HepG2 (cell line): ENCODE results near the gene TOP1. TPM values are rescaled to one million over a fixed set of nuclear protein-coding genes. Genes with fewer than 3 reads are reported as not detected.

Experiments
- ARNTL ChIP-seq: sonication (generic); formaldehyde crosslinking; IDR thresholded peaks from 2 replicates; pipeline ENCODE4 v1.4.0; 2020; ENCODE audit warnings: mild to moderate bottlenecking, missing genetic modification reagents
- CBFB ChIP-seq: sonication (generic); formaldehyde crosslinking; IDR thresholded peaks from 2 replicates; pipeline ENCODE4 v1.4.0; 2020; ENCODE audit warnings: missing genetic modification reagents
- DNMT3B ChIP-seq: conservative IDR thresholded peaks from 2 replicates; pipeline ENCODE4 v1.6.1; 2016; ENCODE audit warnings: missing biosample characterization, control low read depth
- EHMT2 ChIP-seq: fragments of 200-600 bp; sonication (generic); IDR thresholded peaks from 2 replicates; pipeline ENCODE4 v1.7.0; 2017; ENCODE audit warnings: antibody characterized with exemption, low read depth, low read length, borderline replicate concordance
- HNRNPUL1 ChIP-seq: fragments of 200-400 bp; formaldehyde crosslinking; IDR thresholded peaks from 2 replicates; pipeline ENCODE4 v1.6.1; 2017; ENCODE audit warnings: low read depth, mild to moderate bottlenecking, low read length, moderate library complexity
- KMT2A ChIP-seq: sonication (generic); formaldehyde crosslinking; IDR thresholded peaks from 2 replicates; pipeline ENCODE4 v1.4.0; 2020; ENCODE audit warnings: missing genetic modification reagents
- LCORL ChIP-seq, 2 experiments: fragments of 450-650 bp in 1 of 2; sonication (generic) in 1 of 2; formaldehyde crosslinking in 1 of 2; IDR thresholded peaks; 2 replicates each; pipeline versions ENCODE4 v1.5.0 to v1.6.1; 2017 to 2020; ENCODE audit warnings: antibody characterized with exemption in 1 of 2, missing genetic modification reagents in 1 of 2
- NCOR1 ChIP-seq: fragments of 200-600 bp; sonication (generic); IDR thresholded peaks from 2 replicates; pipeline ENCODE4 v1.7.0; 2017; ENCODE audit warnings: antibody characterized with exemption, low read length, borderline replicate concordance
- RFX1 ChIP-seq: fragments of 450-650 bp; IDR thresholded peaks from 2 replicates; pipeline ENCODE4 v1.6.1; 2017
- SIX4 ChIP-seq: sonication (generic); formaldehyde crosslinking; IDR thresholded peaks from 2 replicates; pipeline ENCODE4 v1.4.0; 2020; ENCODE audit warnings: missing genetic modification reagents
- TCF7L2 ChIP-seq: IDR thresholded peaks from 2 replicates; pipeline ENCODE4 v1.6.1; 2011; ENCODE audit warnings: mild to moderate bottlenecking, low read depth, low read length, moderate library complexity
- TEAD3 ChIP-seq: optimal IDR thresholded peaks from 2 replicates; pipeline ENCODE3; 2016; ENCODE audit warnings: borderline replicate concordance
- TP53 ChIP-seq: sonication (generic); formaldehyde crosslinking; conservative IDR thresholded peaks from 2 replicates; pipeline ENCODE4 v1.4.0; 2020; ENCODE audit warnings: missing genetic modification reagents
- ZGPAT ChIP-seq: IDR thresholded peaks from 2 replicates; pipeline ENCODE4 v1.6.1; 2016; ENCODE audit warnings: mild to moderate bottlenecking
- ZNF24 ChIP-seq: fragments of 450-650 bp; IDR thresholded peaks from 2 replicates; pipeline ENCODE4 v1.6.1; 2017; ENCODE audit warnings: antibody characterized with exemption, mild to moderate bottlenecking
- ZNF282 ChIP-seq: fragments of 450-650 bp; IDR thresholded peaks from 2 replicates; pipeline ENCODE4 v1.6.1; 2018; ENCODE audit not compliant: partially characterized antibody
- ZNF496 ChIP-seq: sonication (generic); formaldehyde crosslinking; IDR thresholded peaks from 2 replicates; pipeline ENCODE4 v1.8.1; 2023; ENCODE audit warnings: mild to moderate bottlenecking, moderate library complexity, missing genetic modification reagents; ENCODE audit not compliant: insufficient replicate concordance
- ZNF564 ChIP-seq: sonication (generic); formaldehyde crosslinking; IDR thresholded peaks from 2 replicates; pipeline ENCODE4 v1.8.1; 2023; ENCODE audit warnings: mild to moderate bottlenecking, missing genetic modification reagents
- ZNF761 ChIP-seq: sonication (generic); formaldehyde crosslinking; conservative IDR thresholded peaks from 2 replicates; pipeline ENCODE4 v1.4.0; 2020; ENCODE audit warnings: mild to moderate bottlenecking, missing genetic modification reagents
- ZNF878 ChIP-seq: sonication (generic); formaldehyde crosslinking; IDR thresholded peaks from 2 replicates; pipeline ENCODE4 v1.8.1; 2023; ENCODE audit warnings: mild to moderate bottlenecking, missing genetic modification reagents, moderate library complexity
- ZSCAN21 ChIP-seq: sonication (generic); formaldehyde crosslinking; IDR thresholded peaks from 2 replicates; pipeline ENCODE4 v1.8.0; 2022; ENCODE audit warnings: mild to moderate bottlenecking, missing genetic modification reagents, moderate library complexity, borderline replicate concordance
- ZUFSP ChIP-seq: sonication (generic); formaldehyde crosslinking; IDR thresholded peaks from 2 replicates; pipeline ENCODE4 v1.9.0; 2021; ENCODE audit warnings: missing genetic modification reagents, mild to moderate bottlenecking, borderline replicate concordance
- polyA plus RNA-seq, 8 experiments: library from polyadenylated mRNA; depleted of rRNA in 3 of 8; stranded (reverse) in 7 of 8; unstranded in 1 of 8; fragments of >200 nt; fragmentation: Illumina TruSeq in 4 of 8; extraction: Trizol in 4 of 8; gene quantifications; 2 replicates each; pipeline versions ENCODE4 v1.2.1 to v1.2.3, GENCODE V29; 2011 to 2016; ENCODE audit warnings: low read depth in 4 of 8, missing spikeins in 1 of 8, mixed read lengths in 1 of 8; ENCODE audit not compliant: insufficient read depth in 1 of 8
- total RNA-seq, 5 experiments: library from RNA; depleted of rRNA; stranded (reverse); fragments of >200 nt; fragmentation: Illumina TruSeq; extraction: Trizol; gene quantifications; 2 replicates each; pipeline ENCODE4 v1.2.3, GENCODE V29; 2016; ENCODE audit warnings: low read depth in 1 of 5
- TF ChIP-seq, protein P1 (sequence below), 2 experiments: IDR thresholded peaks; 2 replicates each; pipeline ENCODE4 v1.6.1; 2011 to 2012; ENCODE audit warnings: low read length in 2 of 2, borderline replicate concordance in 1 of 2, low read depth in 1 of 2, mild to moderate bottlenecking in 1 of 2, moderate library complexity in 1 of 2

The TOP1 gene
- total and polyA plus RNA-seq, 2 of the 13 experiments (the other 11 are each of a cell fraction or from before 2014, with no cell fraction given): 10.2 to 19.4 TPM

GRCh38 chr20:41136680-41137613 is 108.3 kb downstream of the TOP1 start, which contains the start of gene PLCG1 (continued):
- TF ChIP-seq KMT2A (CRISPR knock-in tag) (peak; percentile 92; the same call in 1 of the 2 replicates), ZNF496 (CRISPR knock-in tag) (no peak), ZNF878 (no peak), ARNTL (CRISPR knock-in tag) (no peak; the same call in 1 of the 2 replicates), ZNF24 (peak; percentile 34; the same call in 1 of the 2 replicates), TP53 (CRISPR knock-in tag) (0 out of 2 replicates have a peak, but pooled peaks have one; percentile 49), RFX1 (no peak), LCORL (IDR thresholded peaks at IDR 0.05) (no peak), LCORL (CRISPR knock-in tag; IDR thresholded peaks at IDR 0.05) (peak; percentile 57), SIX4 (CRISPR knock-in tag) (no peak; the same call in 1 of the 2 replicates), TCF7L2 (no peak), HNRNPUL1 (peak; percentile 67; the same call in 1 of the 2 replicates), DNMT3B (CRISPR knock-in tag) (no peak), ZUFSP (CRISPR knock-in tag) (no peak; the same call in 1 of the 2 replicates), NCOR1 (peak; percentile 33; the same call in 1 of the 2 replicates), ZNF564 (CRISPR knock-in tag) (peak; percentile 64; the same call in 1 of the 2 replicates), ZSCAN21 (peak; percentile 79), ZNF761 (CRISPR knock-in tag) (peak; percentile 43; the same call in 1 of the 2 replicates), TEAD3 (no peak), ZGPAT (CRISPR knock-in tag) (peak; percentile 90), EHMT2 (no peak), ZNF282 (no peak), CBFB (CRISPR knock-in tag) (peak; percentile 21; the same call in 1 of the 2 replicates)
- TF ChIP-seq, protein P1, sequence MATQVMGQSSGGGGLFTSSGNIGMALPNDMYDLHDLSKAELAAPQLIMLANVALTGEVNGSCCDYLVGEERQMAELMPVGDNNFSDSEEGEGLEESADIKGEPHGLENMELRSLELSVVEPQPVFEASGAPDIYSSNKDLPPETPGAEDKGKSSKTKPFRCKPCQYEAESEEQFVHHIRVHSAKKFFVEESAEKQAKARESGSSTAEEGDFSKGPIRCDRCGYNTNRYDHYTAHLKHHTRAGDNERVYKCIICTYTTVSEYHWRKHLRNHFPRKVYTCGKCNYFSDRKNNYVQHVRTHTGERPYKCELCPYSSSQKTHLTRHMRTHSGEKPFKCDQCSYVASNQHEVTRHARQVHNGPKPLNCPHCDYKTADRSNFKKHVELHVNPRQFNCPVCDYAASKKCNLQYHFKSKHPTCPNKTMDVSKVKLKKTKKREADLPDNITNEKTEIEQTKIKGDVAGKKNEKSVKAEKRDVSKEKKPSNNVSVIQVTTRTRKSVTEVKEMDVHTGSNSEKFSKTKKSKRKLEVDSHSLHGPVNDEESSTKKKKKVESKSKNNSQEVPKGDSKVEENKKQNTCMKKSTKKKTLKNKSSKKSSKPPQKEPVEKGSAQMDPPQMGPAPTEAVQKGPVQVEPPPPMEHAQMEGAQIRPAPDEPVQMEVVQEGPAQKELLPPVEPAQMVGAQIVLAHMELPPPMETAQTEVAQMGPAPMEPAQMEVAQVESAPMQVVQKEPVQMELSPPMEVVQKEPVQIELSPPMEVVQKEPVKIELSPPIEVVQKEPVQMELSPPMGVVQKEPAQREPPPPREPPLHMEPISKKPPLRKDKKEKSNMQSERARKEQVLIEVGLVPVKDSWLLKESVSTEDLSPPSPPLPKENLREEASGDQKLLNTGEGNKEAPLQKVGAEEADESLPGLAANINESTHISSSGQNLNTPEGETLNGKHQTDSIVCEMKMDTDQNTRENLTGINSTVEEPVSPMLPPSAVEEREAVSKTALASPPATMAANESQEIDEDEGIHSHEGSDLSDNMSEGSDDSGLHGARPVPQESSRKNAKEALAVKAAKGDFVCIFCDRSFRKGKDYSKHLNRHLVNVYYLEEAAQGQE (IDR thresholded peaks at IDR 0.05; ENCODE audit: borderline replicate concordance in 1 of 2, low read depth in 1 of 2, low read length in 2 of 2): no peak
